ENCODE data around the gene OPN1LW.
"Not testable (repeated sequence)": the region's sequence is repeated elsewhere in the genome, so short reads cannot be mapped to it uniquely, and the experiment has no call there.

The OPN1LW gene

DNA sequence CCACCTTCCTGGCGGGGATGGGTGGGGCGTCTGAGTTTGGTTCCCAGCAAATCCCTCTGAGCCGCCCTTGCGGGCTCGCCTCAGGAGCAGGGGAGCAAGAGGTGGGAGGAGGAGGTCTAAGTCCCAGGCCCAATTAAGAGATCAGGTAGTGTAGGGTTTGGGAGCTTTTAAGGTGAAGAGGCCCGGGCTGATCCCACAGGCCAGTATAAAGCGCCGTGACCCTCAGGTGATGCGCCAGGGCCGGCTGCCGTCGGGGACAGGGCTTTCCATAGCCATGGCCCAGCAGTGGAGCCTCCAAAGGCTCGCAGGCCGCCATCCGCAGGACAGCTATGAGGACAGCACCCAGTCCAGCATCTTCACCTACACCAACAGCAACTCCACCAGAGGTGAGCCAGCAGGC lies at the start of gene OPN1LW:
Gene OPN1LW (plus strand): TSS at position 234 of the 400 bp plus-strand sequence. CDS start 41 bp downstream, at position 275.
- not testable (repeated sequence) for DNase-seq (ENCODE audit: low spot score)

DNA sequence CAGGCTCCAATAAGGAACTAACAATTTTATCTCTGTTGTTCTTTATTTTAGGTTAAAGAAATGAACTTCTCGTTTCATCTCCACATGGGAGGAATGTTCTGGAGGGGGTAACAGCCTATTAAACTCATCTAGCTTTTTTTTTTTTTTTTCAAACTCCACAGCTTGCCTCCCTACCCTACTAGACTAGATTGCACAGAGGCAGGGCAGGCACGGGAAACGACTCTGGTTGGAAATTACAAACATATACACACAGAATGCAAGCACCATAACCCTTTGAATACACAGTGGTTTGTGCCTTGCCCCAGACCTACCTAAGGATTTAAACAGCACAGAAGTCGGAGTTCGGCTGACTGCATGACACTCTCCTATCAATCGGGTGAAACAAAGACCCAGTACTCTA lies 49.2 kb upstream of the OPN1LW start:
- no peak for DNase-seq (ENCODE audit: low spot score)

DNA sequence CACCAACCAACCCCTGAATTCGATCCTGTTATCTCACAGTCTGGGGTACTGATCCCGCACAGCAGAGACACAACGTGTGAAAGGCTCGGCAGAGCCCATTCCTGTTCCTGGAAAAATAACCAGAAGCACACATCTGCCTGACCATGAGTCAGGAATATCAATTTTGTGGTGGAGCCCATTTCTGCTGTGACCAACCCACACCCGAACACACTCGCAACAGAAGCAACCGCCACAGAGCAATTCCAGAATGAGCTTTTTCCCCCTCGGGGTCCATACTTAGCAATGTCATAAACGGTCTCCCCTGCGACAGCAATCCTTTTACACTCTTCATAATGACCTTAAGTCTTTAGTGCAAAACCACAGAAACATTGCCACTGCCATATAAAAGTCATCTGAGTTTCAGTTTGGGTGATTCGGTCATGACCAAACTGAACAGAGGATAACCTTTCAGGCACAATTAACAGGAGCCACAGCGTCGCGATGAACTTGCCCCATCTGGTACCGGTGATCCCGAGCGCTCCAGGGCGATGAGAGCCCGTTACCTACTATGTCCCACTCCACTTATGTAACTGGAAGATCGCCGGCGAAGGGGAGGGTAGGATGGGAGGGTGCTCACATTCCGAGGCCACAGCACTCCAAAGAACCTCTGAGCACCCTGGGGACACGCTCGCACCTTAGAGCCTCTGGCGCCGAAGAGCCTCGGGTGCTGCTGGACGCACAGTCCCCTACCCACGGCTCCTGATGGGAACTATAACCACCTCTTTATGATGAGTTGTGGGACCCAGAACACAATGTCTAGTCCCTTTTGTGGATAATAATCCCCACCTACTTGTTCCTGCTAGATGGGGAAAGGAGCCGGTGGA lies 47.7 kb upstream of the OPN1LW start:
- DNase-seq (ENCODE audit: low spot score) = no peak

DNA sequence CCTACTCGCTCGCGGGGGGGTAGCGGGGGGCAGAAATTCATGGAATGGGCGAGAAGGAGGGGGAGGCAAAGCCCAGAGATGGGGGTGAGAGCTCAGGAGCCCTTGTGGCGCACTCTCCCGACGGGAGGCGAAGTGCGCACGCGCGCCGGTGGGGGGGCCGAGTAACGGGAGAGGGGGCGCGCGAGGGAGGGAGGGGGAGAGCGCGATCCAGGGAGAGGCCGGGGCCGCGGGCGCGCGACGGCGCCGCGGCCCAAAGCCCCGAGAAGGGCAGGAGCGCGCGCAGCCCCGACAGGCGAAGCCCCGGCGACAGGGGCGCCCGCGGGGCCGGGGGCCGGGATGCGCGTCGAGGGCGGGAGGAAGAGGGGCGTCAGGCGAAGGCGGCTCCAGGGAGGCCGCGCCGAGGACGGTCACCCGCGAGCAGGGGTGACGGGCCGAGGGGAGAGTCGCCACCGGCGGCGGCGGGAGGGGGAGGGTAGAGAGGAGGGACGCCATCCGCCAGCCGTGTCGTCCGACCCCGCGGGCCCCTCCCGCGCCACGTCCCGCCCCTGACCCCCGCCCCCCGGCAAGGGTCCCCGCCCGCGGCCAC lies 46.9 kb upstream of the OPN1LW start:
- peak; percentile 81 for DNase-seq (ENCODE audit: low spot score)

DNA sequence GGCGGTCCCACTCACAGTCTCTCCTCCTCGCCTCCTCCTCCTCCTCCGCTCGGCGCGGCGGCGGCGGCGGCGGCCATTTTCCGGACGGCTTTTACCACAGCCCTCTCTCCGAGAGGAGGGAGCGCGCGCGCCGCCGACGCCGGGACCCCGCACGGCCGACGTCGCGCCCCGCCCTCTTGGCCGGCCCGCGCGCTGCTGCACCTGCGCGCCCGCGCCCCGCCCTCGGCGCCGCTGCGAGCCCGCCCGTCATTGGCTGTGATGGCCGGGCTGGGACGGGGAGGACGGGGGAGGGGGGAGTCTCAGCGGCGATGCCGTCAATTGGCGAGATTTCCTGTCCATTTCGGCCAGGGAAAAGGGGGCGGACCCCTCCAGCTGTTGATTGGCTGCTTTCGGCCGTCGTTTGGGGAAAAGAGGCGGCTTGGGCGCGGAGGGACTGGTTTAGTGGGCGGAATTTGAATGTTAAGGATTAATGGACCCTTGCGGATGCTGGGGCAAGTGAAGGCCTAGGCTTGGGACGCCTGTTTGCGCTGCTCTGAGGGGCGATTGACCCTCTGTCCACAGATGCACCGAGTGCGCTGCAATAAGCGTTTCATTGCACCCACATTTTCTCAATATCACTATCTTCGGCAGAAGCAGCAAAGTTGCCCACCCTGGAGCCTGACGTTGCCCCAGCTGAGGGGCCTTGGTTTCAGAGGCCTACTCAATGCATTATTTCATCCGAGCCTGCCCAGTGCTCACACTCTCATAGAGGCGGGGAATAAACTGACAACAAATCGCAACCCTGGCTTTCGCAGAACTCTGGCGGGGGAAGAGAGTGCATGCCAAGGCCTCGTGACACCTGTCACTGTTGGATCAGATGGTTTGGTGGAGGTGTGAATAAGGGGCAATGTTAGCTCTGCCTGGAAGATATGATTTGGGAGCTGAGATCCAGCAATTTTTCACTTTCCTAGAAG lies 46.2 kb upstream of the OPN1LW start, which contains the start of gene MECP2:
Gene MECP2 (minus strand): TSS at position 129 of the 953 bp plus-strand sequence.
- peak; percentile 93 for DNase-seq (ENCODE audit: low spot score)

DNA sequence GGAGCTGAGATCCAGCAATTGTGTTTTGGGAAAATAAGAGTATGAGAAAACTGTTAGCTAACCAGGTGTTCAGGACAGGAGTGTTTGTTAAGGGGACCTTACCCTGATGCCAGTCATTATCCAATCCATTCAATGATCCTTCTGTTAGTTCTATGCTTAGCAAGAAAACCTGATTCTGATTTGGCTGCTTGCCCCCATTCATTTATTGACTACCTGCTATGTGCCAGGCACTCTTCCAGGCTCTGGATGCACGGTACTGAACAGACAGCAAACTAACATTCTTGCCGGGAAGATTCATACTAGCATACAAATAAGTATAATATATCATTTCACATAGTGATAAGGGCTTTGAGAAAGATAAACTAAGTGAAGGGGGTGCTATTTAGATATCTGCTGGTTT lies 45.5 kb upstream of the OPN1LW start:
- no peak for DNase-seq (ENCODE audit: low spot score)

DNA sequence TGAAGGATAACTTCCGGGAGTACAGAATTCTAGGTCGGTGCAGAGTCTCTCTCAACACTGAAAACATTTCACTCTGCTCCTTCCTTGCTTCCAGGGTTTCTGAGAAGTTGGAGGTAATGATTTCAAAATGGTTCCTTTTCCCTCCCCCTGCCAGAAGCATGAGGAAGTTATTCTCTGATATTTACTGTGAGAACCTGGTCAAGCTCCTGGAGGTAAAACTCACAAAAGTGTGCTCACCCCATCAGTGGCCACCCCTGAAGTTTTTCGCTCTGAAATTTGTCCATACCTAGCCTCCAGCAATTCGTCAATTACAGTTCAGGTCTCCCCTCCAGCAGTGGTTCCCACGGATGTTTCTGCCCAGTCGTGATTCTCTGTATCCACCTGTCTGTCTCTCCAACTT lies 30.3 kb upstream of the OPN1LW start:
- DNase-seq (ENCODE audit: low spot score) = no peak

DNA sequence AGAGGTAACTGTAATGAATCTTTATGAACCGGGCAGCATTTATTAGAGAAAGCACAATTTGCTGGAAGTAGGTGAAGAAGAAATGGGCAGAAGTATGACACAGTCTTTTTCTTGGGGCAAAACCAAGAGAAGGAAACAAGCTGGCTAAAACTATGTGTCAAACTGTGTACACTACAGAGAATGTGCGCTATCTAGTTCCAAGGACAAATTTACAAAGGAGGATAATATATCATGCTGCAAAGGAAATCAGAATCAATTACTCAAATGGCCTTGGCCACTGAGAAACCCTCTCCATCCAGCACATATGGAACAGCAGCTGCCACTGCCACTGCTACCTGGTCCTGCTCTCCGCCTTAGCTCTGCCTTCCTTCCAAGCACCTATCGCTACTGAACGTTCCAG lies 29.4 kb upstream of the OPN1LW start:
- no peak for DNase-seq (ENCODE audit: low spot score)

DNA sequence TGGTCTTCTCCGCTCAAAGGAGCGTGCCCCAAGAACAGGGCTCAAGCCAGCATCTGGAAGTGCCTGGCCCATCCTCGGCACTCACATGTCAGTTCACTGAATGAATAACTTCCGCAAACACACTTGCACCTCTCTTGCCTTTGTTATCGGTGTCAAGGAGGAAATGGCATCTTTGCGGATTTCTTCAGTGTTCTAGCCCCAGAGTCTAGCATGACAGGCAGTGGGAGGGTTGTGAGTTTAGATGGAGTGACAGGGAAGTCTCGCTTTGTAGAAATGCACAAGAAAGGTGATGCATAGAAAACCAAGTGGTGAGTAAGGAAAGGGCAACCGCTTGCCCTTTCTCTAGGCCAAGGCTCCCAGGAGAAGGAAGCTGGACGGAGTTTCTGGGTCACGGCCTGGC lies 29.0 kb upstream of the OPN1LW start:
- DNase-seq (ENCODE audit: low spot score) = no peak

DNA sequence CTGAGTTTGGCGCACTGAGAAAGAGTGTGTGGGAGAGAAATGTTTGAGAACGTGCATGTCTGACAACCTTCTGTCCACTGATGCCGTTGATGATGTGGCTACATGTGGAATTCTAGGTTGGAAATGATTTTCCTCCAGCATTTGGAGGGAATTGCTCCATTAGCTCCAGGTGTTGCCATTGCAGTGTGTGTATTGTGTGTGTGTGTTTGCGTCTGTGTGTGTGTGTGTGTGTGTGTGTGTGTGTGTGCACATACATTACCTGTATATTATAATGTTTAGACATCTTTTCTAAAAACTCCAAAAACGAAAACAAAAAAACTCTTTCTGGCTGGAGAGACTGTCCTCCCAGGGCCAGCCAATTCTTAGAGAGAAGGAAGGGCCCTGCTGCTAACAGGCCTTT lies 28.3 kb upstream of the OPN1LW start:
- DNase-seq (ENCODE audit: low spot score) = no peak

DNA sequence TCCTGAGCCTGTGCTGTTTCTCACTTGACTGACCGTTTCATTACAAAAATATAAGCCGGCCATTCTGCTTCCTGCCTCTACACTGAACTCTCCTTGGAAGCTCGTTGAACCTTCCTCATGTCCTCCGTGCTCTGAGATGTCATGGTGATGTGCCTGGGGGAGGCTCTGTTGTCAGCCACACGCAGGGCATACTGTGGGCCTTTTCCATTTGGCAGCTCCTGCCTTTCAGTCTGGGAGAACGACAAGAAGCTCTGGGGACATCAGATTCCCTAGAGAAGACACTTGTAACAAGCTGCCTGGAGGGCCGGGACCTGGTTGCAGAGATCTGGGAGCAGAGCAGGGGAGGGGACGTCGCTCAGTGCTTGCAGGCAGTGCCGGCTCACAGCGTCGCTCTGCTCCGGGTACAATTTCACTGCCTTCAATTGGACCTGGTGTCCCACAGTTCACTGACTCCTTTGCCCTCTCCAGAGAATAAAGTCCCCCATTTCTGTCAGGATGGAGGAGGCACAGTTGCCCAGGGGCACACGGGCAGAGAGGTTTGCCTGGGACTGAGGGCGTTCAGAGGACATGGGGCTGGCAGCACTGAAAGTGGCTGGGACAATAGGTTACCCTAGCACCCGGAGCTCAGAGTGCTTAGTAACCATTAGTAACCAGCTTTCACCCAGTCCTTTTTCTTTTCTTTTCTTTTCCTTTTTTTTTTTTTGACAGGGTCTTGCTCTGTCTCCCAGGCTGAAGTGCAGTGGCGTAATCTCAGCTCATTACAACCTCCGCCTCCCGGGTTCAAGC lies 27.4 kb upstream of the OPN1LW start:
- no peak for DNase-seq (ENCODE audit: low spot score)

DNA sequence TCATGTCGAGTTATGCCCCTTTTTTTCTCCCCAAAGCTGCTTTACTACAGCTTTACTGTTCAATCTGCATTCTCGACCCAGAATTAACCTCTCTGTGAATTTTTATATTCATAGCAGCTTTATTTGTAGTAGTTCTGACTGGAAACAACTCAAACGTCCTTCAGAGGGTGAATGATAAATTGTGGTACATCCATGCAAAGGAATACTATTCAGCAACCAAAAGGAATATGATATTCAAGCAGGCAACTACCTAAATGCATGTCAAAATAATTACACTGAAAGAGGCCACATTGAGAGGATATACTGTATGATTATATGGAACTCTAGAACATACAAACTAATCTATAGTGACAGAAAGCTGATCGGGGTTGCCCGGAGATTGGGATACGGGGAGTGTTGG lies 26.5 kb upstream of the OPN1LW start:
- no peak for DNase-seq (ENCODE audit: low spot score)

DNA sequence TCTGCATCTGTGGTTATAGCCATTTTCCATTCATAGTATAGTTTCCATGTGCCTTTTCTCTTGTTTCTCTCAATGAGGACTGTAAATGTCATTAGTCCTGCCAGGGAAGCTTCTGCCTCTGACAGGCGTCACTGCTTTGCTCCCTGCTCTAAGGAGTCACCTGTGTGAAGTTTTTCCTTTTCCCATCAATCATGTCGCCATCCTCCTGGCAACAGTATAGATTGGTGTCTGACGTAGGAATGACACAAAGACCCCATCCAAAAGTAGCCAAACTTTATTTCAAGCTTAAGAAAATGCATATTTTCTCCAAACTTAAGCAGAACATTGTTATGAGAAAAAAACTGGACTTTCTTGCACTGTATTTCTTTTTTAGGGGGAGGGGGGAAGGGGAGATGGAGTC lies 23.5 kb upstream of the OPN1LW start:
- no peak for DNase-seq (ENCODE audit: low spot score)

DNA sequence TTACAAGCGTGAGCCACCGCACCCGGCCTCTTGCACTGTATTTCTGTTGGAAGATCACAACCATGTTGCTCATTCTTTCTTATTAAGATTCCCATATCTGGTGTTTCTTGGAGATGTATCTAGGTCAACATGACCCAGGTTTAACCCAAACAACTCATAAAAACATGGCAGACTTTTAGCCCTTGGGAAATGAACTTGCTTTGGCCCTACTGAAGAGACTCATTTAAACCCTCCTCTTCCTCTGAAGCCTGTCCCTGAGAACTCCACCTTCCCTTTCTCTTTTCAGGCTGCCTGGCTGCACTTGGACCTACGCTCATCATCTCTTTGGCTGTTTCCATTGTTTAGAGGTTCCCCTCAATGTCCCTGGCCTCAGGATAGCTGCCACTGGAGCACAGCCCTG lies 22.8 kb upstream of the OPN1LW start:
- no peak for DNase-seq (ENCODE audit: low spot score)

DNA sequence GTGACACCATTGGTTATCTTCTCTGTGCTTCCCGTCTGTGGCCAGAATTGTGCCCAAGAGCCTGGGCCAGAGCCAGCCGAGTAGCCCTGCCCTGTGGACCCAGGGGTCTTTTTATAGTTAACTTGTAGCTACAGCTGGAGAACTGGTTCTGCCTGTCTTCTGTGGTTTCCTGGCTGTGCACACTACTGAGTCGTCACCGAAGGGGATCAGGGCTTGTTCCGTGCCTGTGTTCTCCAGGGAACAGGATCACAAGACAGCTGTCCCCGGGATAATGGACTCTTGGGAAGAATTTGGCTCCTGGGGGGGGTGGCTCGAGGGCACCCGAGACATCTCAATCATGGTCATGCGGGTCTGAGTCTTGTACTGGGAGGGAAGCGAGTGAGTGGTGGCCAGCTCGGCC lies 22.1 kb upstream of the OPN1LW start:
- no peak for DNase-seq (ENCODE audit: low spot score)

DNA sequence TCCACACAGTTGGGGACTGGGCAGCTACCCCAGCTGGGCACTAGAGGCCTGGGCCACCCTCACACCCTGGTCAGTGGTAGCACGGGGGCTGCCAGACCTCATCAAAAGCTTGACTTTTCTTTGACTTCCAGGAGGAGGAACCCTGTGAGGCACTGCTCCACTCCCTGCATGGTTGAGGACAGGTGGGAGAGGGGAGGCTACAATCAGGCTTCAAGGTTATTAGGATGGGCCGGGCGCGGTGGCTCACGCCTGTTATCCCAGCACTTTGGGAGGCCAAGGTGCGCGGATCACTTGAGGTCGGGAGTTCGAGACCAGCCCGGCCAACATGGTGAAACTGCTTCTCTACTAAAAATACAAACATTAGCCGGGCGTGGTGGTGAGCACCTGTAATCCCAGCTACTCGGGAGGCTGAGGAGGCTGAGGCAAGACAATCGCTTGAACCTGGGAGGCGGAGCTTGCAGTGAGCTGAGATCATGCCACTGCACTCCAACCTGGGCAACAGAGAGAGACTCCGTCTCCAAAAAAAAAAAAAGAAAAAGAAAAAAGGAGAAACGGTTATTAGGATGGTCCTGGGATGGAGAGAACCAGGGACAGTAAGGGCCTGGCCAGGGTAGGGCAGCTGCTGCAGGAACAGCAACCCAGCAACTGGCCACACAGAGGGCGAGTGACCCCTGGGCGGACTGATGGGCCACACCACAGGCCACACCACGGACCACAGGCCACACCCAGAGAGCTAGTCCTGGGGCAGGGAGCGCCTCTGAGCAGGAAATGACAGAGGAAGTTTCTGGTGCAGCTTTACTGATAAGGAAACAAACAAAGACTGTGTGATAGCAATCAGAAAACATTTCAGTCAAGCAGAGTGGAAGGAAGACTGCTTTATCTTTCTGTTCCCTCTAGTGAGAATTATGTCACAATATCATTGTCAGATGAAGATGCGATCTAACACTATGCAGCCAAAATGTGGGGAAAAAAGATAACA lies 20.5 kb upstream of the OPN1LW start:
- no peak for DNase-seq (ENCODE audit: low spot score)

DNA sequence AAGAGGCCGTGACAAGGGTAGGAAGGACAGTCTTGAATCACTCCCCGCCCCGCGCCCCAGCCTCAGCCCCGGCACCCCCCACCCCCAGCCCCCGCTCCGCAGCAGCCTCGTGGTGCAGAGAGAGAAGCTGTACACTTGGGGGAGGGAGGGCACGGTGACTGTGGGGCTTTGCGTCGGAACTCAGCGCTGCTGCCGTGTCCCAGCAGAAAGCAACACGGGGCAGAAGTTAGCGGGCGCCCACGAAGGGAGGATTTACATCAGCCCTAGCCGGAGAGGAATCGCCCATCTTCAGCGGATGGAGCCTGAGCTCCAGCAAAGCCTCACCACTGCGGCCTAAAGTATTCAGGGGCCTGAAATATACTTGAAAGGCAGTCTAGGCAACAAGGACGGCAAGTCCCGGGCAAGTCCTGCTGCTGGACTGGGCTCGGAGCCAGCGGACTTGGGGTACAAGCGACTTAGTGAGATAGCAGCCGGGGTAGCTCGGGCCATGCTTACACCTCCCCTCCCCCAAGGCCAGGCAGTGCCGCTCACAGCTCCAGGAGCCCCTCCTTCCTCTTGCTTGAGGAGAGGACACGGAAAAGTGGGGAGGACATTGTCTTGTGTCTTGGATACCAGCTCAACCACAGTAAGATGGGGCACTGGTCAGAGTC lies 18.5 kb upstream of the OPN1LW start:
- no peak for DNase-seq (ENCODE audit: low spot score)

DNA sequence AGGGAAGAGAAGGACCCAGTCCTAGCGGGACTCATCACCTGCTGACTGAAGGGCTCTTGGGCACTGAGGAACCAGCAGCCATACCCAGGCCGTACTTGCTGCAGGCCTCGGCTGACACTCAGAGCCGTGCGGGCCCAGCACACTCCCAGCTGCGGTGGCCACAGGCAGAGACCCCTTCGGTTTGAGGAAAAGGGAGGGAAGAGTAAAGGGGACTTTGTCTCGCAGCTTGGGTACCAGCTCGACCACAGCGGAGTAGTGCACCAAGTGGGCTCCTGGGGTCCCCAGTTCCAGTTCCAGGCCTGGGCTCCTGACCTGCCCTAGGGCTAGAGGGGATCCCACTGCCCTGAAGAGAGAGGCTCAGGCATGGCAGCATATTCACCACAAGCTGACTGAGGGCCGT lies 17.9 kb upstream of the OPN1LW start:
- DNase-seq (ENCODE audit: low spot score) = no peak

DNA sequence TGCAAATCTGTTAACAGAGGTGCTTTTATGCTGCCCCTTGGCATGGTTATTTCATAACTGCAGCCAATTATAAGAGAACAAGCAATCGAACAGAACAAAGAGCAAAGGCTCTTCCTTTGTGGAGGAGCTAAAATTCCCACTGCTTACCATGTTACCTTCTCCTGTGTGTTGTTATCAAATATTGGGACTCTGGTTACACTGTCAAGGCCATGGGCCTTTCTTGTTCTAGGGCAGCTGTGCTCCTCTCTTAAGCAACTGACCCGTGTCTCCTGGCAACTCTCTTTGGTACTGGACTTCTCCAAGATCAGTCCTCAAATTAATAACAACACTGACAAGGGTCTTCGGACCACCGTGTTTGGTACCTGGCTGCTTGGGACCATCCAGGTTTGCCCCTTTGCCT lies 12.1 kb upstream of the OPN1LW start:
- no peak for DNase-seq (ENCODE audit: low spot score)

DNA sequence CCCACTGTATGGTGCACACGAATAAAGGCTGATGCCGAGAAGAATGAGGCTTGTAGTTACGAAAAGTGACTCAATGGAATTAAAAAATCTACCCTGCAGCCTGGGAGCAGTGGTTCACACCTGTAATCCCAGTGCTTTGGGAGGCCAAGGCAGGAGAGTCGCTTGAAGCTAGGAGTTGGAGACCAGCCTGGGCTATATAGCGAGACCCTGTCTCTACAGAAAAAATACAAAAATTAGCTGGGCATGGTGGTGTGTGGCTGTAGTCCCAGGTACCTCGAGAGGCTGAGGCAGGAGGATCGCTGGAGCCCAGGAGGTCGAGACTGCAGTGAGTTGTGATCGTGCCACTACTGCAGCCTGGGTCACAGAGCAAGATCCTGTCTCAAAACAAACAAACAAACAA lies 11.7 kb upstream of the OPN1LW start:
- no peak for DNase-seq (ENCODE audit: low spot score)

All from ecto neural progenitor cell (in vitro differentiated cells).